GM10248 (cell line): Measurements from ENCODE around the gene XIAP.
"Not testable (repeated sequence)": the region's sequence is repeated elsewhere in the genome, so short reads cannot be mapped to it uniquely, and the experiment has no call there.

Experiments used
- CTCF ChIA-PET: fragments of 300-600 bp; sonication (Branson Sonifier 250); formaldehyde crosslinking; extraction: SDS; loops from one replicate; lab custom pipeline; 2021; ENCODE audit warnings: antibody characterized with exemption; lab: Yijun Ruan, JAX
- POLR2A ChIA-PET: fragments of 350-650 bp; sonication (Branson Sonifier 250); formaldehyde crosslinking; extraction: SDS; loops from one replicate; lab custom pipeline; 2020; ENCODE audit warnings: antibody characterized with exemption; lab: Yijun Ruan, JAX
- DNase-seq: peaks from one replicate; pipeline ENCODE4 v3.0.0; 2012; ENCODE audit errors: extremely low spot score
- TF ChIP-seq, protein P1 (sequence below): IDR thresholded peaks from 2 replicates; pipeline ENCODE4 v1.5.1; 2012; ENCODE audit warnings: mild to moderate bottlenecking, low read depth; ENCODE audit errors: extremely low read depth, missing control alignments, control extremely low read depth

Gene XIAP

DNA sequence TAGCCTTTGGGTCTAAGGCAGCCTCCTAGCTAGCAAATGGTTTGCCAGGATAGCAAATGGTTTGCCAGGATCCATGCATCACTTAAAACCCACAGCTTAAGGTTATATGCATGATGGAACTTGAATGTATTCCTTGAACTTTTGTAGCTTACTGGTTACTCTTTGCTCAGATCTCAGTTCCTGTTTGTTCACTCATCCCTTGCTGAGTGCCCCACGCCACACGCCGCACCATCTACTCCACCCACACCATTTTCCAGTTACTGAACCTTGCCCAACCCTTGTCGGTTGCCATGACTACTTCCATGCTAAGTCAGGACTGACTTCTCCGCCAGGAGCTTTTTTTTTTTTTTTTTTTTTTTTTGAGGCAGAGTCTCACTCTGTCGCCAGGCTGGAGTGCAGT, 29.5 kb upstream of the XIAP start:
- peak; percentile 53 for DNase-seq
- CTCF ChIA-PET = interaction anchor here (1.0 kb wide), 1 partner anchor 200 kb away, joined by 3 read pairs; no protein-coding TSS in a partner anchor
- POLR2A ChIA-PET = interaction anchor here (0.6 kb wide), 1 partner anchor 10 kb away, joined by 5 read pairs; no protein-coding TSS in a partner anchor
- TF ChIP-seq, protein P1, sequence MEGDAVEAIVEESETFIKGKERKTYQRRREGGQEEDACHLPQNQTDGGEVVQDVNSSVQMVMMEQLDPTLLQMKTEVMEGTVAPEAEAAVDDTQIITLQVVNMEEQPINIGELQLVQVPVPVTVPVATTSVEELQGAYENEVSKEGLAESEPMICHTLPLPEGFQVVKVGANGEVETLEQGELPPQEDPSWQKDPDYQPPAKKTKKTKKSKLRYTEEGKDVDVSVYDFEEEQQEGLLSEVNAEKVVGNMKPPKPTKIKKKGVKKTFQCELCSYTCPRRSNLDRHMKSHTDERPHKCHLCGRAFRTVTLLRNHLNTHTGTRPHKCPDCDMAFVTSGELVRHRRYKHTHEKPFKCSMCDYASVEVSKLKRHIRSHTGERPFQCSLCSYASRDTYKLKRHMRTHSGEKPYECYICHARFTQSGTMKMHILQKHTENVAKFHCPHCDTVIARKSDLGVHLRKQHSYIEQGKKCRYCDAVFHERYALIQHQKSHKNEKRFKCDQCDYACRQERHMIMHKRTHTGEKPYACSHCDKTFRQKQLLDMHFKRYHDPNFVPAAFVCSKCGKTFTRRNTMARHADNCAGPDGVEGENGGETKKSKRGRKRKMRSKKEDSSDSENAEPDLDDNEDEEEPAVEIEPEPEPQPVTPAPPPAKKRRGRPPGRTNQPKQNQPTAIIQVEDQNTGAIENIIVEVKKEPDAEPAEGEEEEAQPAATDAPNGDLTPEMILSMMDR = no peak

DNA sequence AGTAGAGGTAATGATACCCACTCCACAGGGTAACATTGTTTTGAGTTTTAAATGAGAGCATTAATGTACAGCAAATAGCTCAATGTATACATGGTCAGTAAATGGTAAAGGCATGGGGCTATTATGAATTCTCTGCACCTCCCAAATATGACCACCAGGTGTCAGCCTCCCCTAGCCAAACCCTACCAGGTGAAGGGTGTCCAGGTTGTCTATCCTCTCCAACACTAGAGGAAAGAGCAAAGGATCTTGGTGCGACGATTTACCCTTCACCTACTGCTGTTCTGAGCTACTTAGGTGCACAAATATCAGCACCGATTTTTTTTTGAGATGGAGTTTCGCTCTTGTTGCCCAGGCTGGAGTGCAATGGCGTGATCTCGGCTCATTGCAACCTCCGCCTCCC, 26.5 kb upstream of the XIAP start:
- ChIA-PET POLR2A (interaction anchor here (0.7 kb wide), 1 partner anchor 534 kb away, joined by 3 read pairs; no protein-coding TSS in a partner anchor), CTCF (interaction anchor here (0.6 to 2.8 kb wide), 26 partner anchors 9 to 550 kb away, joined by 3 to 13 read pairs (median 4); partner anchors contain the start of gene STAG2)
- peak; percentile 65 for DNase-seq

DNA sequence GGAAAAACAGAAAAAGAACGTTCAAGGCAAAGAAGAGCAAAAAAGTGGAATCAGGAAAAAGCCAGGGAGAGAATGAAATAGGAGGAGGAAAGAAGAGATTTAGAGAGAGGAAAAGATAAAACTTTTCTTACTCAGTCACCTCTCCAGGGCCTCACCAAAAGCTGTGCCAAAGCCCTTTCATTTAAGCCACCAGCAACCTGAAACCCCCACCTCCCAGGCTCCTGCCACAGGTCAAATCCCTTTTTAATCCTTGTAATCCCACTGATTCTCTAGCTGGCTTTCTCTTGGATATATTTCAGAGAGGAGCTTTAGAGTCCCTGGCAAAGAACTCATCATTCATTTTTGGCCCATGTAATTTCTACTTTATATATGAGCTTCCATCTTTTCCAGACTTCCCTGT, 25.7 kb upstream of the XIAP start:
- POLR2A ChIA-PET = no interaction called here
- no peak for DNase-seq
- TF ChIP-seq, protein P1 = no peak
- CTCF ChIA-PET = interaction anchor here (1.1 to 2.8 kb wide), 15 partner anchors 10 to 208 kb away, joined by 3 to 13 read pairs (median 5); no protein-coding TSS in a partner anchor

More for the DNA sequence above, 26.5 kb upstream of the XIAP start:
- TF ChIP-seq, protein P1 = peak; percentile 67

DNA sequence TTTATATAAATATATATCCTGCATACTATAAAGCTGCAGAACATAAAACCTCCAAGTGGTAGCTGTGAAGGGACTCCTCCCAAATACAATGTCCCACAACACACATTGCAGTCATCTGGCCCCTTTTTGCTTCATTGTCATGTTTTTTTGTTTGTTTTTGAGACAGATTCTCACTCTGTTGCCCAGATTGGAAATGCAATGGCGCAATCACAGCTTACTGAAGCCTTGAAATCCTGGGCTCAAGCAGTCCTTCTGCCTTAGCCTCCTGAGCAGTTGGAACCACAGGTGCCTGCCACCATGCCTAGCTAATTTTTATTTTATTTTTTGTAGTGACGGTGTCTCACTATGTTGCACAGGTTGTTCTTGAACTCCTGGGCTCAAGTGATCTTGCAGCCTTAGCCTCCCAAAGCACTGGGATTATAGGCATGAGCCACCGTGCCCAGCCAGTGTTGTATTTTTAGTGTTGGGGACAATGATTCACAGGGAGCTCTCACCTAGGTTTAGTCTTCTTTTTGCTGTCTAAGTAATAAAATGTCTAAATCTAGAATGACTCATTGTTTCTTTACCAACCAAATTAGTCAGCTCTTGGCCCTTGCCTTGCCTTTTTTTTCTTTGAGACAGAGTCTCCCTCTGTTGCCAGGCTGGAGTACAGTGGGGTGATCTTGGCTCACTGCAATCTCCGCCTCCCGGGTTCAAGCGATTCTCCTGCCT, 24.0 kb upstream of the XIAP start:
- POLR2A ChIA-PET = no interaction called here
- TF ChIP-seq, protein P1 = no peak
- CTCF ChIA-PET = interaction anchor here (1.0 to 1.3 kb wide), 2 partner anchors 17 to 124 kb away, joined by 3 to 4 read pairs; no protein-coding TSS in a partner anchor
- no peak for DNase-seq

DNA sequence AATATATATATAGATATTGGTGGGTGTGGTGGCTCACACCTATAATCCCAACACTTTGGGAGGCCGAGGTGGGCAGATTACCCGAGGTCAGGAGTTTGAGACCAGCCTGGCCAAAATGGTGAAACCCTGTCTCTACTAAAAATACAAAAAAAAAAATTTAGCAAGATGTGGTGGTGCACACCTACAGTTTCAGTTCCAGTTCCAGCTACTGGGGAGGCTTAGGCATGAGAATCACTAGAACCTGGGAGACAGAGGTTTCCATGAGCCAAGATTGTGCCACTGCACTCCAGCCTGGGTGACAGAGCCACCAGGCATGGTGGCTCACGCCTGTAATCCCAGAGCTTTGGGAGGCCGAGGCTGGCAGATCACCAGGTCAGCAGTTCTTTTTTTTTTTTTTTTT, 14.7 kb upstream of the XIAP start:
- CTCF ChIA-PET, DNase-seq, POLR2A ChIA-PET: not testable (repeated sequence)

DNA sequence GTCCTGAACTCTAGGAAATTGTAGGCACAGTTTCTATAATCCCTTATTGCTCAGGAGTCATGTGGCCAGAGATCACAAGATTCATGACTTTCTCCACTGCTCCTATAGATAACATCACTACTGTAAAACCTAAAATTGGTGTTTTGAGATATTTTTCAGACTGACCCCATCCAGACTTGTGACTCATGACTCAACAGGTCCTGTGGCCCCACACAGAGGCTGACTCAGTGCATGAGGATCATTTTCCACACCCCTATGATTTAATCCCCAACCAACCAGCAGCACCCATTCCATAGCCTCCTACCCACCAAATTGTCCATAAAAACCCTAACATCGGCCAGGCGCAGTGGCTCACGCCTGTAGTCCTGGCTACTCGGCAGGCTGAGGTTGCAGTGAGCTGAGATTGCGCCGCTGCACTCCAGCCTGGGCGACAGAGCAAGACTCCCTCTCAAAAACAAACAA, 13.2 kb upstream of the XIAP start:
- ChIA-PET POLR2A (no interaction called here), CTCF (no interaction called here)
- no peak for DNase-seq
- TF ChIP-seq, protein P1 = no peak

DNA sequence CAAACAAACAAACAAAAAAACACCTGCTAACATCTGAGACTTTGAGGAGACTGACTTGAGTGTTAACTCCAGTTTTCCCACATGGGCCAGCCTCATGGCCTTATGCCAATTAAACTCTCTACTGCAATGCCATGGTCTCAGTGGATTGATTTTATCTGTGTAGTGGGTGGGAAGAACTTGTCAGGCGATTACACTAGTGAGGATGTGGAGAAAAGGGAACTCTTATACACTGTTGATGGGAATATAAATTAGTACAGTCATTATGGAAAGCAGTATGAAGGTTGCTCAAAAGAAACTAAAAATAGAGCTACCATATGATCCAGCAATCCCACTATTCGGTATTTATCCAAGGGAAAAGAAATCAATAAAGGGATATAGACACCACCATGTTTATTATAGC, 12.8 kb upstream of the XIAP start:
- CTCF ChIA-PET = no interaction called here
- TF ChIP-seq, protein P1 = no peak
- POLR2A ChIA-PET = no interaction called here
- DNase-seq = no peak
